Lower lobe of right lung (tissue), 2 donors: ENCODE measurements around the gene GLO1. TPM values are rescaled to one million over a fixed set of nuclear protein-coding genes. Genes with fewer than 3 reads are reported as not detected.

Experiments used
- ATAC-seq, 2 donors: fragments of 200-7000 bp; cut with Tn5 transposase; one replicate each; pipeline ENCODE4 v1.9.1; 2020 to 2022; ENCODE audit warnings: mild to moderate bottlenecking in 2 of 2, moderate library complexity in 2 of 2
- DNase-seq: peaks from one replicate; pipeline ENCODE4 v3.0.0-alpha.2; 2020
- H3K27ac ChIP-seq: fragments of 200-600 bp; one replicate; pipeline ENCODE4 v1.8.0; 2022
- H3K27me3 ChIP-seq: fragments of 200-600 bp; one replicate; pipeline ENCODE4 v1.8.0; 2022; ENCODE audit warnings: low read depth
- H3K36me3 ChIP-seq: fragments of 200-600 bp; one replicate; pipeline ENCODE4 v1.8.0; 2022; ENCODE audit warnings: mild to moderate bottlenecking
- H3K4me1 ChIP-seq: fragments of 200-600 bp; one replicate; pipeline ENCODE4 v1.8.0; 2022
- H3K4me3 ChIP-seq: fragments of 200-600 bp; one replicate; pipeline ENCODE4 v1.8.0; 2022; ENCODE audit warnings: mild to moderate bottlenecking
- H3K9me3 ChIP-seq: fragments of 200-600 bp; one replicate; pipeline ENCODE4 v1.8.0; 2022
- CTCF ChIP-seq: fragments of 200-600 bp; IDR thresholded peaks from one replicate; pipeline ENCODE4 v1.8.0; 2022; ENCODE audit warnings: antibody characterized with exemption, mild to moderate bottlenecking
- intact Hi-C: fragments of 100-400 bp; cut with DNase I; formaldehyde crosslinking; loops from one replicate; pipeline ENCODE4 v1.11.0; 2022
- total RNA-seq: library from RNA; stranded (reverse); fragmentation: NEBNext Ultra II Directional; extraction: Animal tissue kit (Norgen Biotek cat#: 25700); gene quantifications from one replicate; pipeline ENCODE4 v1.2.1, GENCODE V29; 2021
- donor health status: DM: no; HTN: yes; CAD: no; lungs with severe emphysema.

Gene GLO1
- total RNA-seq, 1 donor from 2014 or later: 83.9 TPM

DNA sequence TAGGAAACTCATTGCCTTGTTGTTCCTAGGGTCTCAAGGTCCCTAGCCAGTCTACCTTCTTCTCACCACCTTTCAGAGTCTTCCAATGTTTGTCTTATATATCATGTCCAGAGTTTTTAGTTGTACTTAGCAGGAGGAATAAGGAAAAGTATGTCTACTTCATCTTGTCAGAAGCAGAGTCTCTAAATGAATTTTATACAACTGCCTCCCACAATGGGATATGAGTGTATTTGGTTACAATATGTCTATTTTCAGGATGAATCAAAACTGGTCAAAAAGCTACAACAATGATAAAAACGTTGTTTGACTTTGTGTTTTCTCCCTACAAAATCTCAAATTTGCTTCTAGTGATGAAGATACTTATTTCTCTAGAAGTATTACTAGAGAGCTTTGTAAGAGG, 7.0 kb downstream of the GLO1 start:
- no peak for ATAC-seq
- DNase-seq: no peak
- no peak overlapping the region for H3K27ac ChIP-seq
- no peaks in the 10 kb centered on the region for H3K27me3 ChIP-seq
- intact Hi-C loops: no loop called here
- H3K36me3 ChIP-seq: peaks cover 6% of the 10 kb centered on the region
- H3K9me3 ChIP-seq: peaks cover 3% of the 10 kb centered on the region
- no peak overlapping the region for H3K4me3 ChIP-seq
- TF ChIP-seq CTCF: no peak
- H3K4me1 ChIP-seq: no peaks in the 10 kb centered on the region

DNA sequence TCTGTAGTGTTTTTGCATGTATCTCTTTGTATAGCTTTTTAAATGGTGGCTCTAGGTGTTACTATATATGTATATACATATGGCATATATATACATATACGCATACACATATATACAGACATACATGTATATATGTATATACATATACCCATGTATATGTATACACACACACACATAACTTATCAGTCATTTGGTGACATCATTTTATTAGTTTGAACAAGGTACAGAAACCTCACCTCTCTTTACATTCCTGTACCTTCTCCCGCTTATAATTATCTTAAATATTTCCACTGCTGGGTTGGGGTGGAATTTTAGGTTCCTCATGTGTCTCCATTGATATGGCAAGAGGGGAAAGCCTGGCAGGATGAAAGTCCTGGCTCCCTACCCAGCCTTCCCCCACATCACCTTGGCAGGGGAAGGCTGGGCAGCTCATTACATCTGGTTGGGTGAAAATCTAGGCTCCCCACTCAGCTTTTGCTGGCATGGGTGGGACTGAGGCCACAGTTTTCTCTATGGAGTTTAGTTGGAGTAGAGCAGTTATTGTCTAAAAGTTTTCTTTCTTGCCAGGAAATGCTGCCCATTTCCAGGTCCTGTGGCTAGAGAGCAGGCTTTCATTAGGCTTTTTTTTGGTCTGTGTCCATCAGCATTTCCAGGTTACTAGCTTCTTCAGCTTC, 7.6 kb downstream of the GLO1 start:
- ATAC-seq (no peak), DNase-seq (no peak)
- intact Hi-C loops: no loop called here
- Histone ChIP-seq H3K27ac (no peak overlapping the region), H3K27me3 (no peaks in the 10 kb centered on the region), H3K4me1 (no peaks in the 10 kb centered on the region), H3K9me3 (peaks cover 3% of the 10 kb centered on the region), H3K4me3 (no peak overlapping the region), H3K36me3 (peaks cover 1% of the 10 kb centered on the region)
- no peak for TF ChIP-seq CTCF

- no peak for ATAC-seq
- Histone ChIP-seq H3K4me1 (peaks cover 33% of the 10 kb centered on the region), H3K9me3 (no peaks in the 10 kb centered on the region), H3K4me3 (no peak overlapping the region), H3K27ac (no peak overlapping the region), H3K27me3 (no peaks in the 10 kb centered on the region), H3K36me3 (peaks cover 12% of the 10 kb centered on the region)
- intact Hi-C loops: no loop called here
- no peak for DNase-seq
- TF ChIP-seq CTCF: no peak
These were observed 14.3 kb downstream of the GLO1 start for GRCh38 chr6:38688579-38689087.

DNA sequence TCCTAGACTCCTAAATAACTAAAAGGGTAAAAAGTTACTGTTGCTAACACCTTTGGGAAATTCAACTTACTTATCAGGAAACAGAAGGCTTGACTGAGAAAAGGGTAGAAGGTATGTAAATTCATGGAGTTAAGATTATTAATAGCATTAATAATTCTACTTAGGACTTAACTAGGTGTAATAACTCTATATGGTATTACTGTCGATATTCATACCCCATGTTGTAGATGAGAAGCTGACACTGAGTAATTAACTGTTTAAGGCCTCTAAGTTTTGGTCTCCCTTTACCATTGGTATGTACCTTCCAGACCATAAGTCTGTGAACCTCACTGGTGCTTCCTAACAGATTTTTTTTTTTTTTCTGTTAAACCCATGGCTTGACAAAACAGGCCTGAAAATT, 15.4 kb downstream of the GLO1 start:
- H3K27me3 ChIP-seq: no peaks in the 10 kb centered on the region
- H3K4me3 ChIP-seq: no peak overlapping the region
- DNase-seq: no peak
- H3K36me3 ChIP-seq: peaks cover 23% of the 10 kb centered on the region
- no peak for TF ChIP-seq CTCF
- no peaks in the 10 kb centered on the region for H3K9me3 ChIP-seq
- H3K27ac ChIP-seq: no peak overlapping the region
- intact Hi-C loops: no loop called here
- H3K4me1 ChIP-seq: peaks cover 33% of the 10 kb centered on the region
- ATAC-seq: no peak

GRCh38 chr6:38687043-38687353, 15.9 kb downstream of the GLO1 start:
- intact Hi-C loops: no loop called here
- no peak overlapping the region for H3K27ac ChIP-seq
- peaks cover 28% of the 10 kb centered on the region for H3K36me3 ChIP-seq
- no peak for TF ChIP-seq CTCF
- H3K9me3 ChIP-seq: no peaks in the 10 kb centered on the region
- H3K4me3 ChIP-seq: no peak overlapping the region
- H3K4me1 ChIP-seq: peaks cover 33% of the 10 kb centered on the region
- DNase-seq (no peak), ATAC-seq (no peak)
- H3K27me3 ChIP-seq: no peaks in the 10 kb centered on the region
